Stimulated activated naive CD4-positive, alpha-beta T cell (primary cell): ENCODE results near the gene GTF3C2.

ENCODE experiments used
- DNase-seq, 6 experiments: peaks; one replicate each; lab custom pipeline; 2025; lab: John Stamatoyannopoulos, UW

Gene GTF3C2

GRCh38 chr2:27296481-27296880, 60.1 kb downstream of the GTF3C2 start:
- no peak for DNase-seq

- no peak for DNase-seq
These were observed 61.6 kb downstream of the GTF3C2 start for GRCh38 chr2:27294928-27295327.

- no peak for DNase-seq
These were observed 64.7 kb downstream of the GTF3C2 start for GRCh38 chr2:27291865-27292264.

- DNase-seq, result no peak
These were observed 66.0 kb downstream of the GTF3C2 start for GRCh38 chr2:27290549-27290948.

GRCh38 chr2:27288610-27289009, 68.0 kb downstream of the GTF3C2 start:
- no peak for DNase-seq

DNA sequence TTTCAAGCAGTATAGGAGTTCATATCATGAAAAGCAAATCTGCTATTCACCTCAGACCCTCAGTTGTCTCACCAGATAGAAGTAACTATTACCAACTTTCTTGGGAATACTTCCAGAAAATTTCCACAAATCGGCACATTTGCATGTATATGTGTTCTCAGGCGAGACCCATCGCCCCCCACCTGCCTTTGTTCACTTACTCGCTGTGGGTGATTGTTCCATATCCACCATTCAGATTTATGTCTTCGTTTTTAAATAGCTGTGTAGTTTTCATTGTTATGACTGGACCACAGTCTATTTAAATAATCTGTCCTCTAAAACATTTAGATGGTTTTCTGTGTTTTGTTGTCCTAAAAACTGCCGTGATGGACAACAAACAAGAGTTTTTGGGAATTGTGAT, 71.1 kb downstream of the GTF3C2 start:
- DNase-seq, result no peak

GRCh38 chr2:27284996-27285395, 71.6 kb downstream of the GTF3C2 start:
- DNase-seq, result no peak

DNA sequence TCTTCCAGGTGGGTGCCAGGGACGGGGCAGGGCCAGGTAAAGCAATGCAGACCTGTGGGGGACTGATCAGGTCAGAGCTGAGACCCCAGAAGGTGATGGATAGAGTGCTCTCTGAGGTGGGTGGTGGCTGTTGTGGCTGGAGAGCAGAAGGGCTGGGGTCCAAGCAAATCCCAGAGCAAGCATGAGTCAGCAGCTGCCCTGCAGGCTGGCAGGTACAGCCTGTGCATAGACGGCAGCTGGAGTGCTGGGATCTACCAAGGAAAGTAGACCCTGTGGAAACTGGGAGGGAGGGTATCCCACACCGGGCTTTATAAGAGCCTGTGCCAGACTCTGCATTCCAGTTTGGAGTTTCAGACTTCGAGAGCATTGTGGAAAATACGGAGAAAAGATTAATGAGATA, 73.7 kb downstream of the GTF3C2 start:
- DNase-seq, result no peak

- no peak for DNase-seq
These were observed 74.6 kb downstream of the GTF3C2 start, which contains the start of gene TRIM54 for GRCh38 chr2:27281855-27282559. Gene TRIM54, plus strand, starts transcription at chr2:27282429. Its CDS starts 303 bp downstream, at chr2:27282732.

GRCh38 chr2:27281442-27281841, 75.1 kb downstream of the GTF3C2 start:
- DNase-seq, result no peak

GRCh38 chr2:27280826-27281225, 75.7 kb downstream of the GTF3C2 start:
- no peak for DNase-seq

DNA sequence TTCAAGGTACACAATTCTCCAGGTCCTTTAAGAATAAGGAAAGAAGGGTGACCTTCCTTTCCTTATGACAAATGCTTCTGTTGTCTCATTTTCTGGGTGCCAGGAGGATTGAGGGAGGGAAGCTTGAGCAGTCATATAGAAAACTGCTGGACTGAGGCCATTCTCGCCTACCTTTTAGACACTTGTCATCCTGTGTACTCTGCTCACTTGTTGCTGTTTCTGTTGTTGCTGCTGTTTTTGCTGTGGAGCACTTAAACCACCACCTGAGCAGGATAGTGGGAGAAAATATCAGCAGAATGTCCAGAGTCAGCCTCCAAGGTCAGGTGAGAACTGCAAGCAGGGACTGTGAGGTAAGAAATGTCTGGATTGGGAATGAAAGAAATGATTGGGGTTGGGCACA, 78.6 kb downstream of the GTF3C2 start:
- DNase-seq, result no peak
